Measurements from ENCODE around the gene FKBP2. TPM values are rescaled to one million over a fixed set of nuclear protein-coding genes. Genes with fewer than 3 reads are reported as not detected.

Gene FKBP2
- polyA plus RNA-seq, 1 donor (not counting 4 experiments of a cell fraction or from before 2014, with no cell fraction given) = 40.3 TPM

DNA sequence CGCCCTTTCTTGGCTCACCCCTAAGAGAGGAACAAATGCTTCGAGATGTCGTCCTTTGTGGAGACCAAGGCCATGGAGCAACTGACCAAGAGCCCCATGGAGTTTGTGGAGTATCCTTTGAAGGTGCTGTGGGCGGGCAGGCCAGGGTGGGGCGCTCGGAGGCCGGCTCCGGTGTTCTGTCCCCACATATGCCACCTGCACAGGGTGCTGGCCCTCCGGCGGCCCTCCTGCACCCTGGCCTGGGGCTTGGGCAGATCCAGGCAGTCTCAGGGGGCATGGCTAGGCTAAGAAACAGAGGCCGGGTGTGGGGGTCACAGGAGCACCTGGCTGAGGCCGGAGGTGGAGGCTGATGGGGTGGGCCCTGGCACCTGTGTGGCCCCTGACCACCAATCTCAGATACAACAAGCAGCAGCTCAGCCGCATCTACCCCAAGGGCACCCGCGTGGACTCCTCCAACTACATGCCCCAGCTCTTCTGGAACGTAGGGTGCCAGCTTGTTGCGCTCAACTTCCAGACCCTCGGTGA, 20.7 kb downstream of the FKBP2 start:
- Histone ChIP-seq H2AFZ (ENCODE audit: control insufficient read depth, low read length) (no peak overlapping the region), H3K9me1 (ENCODE audit: control insufficient read depth, extremely low read depth, insufficient read depth, low read length) (peaks cover 2% of the 10 kb centered on the region), H3K27ac (ENCODE audit: control insufficient read depth, insufficient read depth, low read length) (no peak overlapping the region), H4K20me1 (ENCODE audit: control insufficient read depth, extremely low read depth, insufficient read depth, low read length) (no peaks in the 10 kb centered on the region), H3K4me3 (ENCODE audit: control insufficient read depth in 2 of 3, extremely low read depth in 1 of 3, insufficient read depth in 2 of 3, low read depth in 1 of 3, low read length in 3 of 3) (no peak overlapping the region), H3K4me2 (ENCODE audit: control insufficient read depth, extremely low read depth, insufficient read depth, low read depth, low read length) (no peak overlapping the region), H3K27me3 (ENCODE audit: control insufficient read depth, extremely low read depth, insufficient read depth, low read length) (no peaks in the 10 kb centered on the region), H3K4me1 (ENCODE audit: control insufficient read depth, extremely low read depth, insufficient read depth, low read length) (peaks cover 22% of the 10 kb centered on the region), H3K9ac (ENCODE audit: control insufficient read depth, extremely low read depth, insufficient read depth, low read length) (no peak overlapping the region), H3K9me3 (ENCODE audit: control insufficient read depth, low read depth, low read length) (no peaks in the 10 kb centered on the region), H3K36me3 (ENCODE audit: control insufficient read depth in 2 of 2, extremely low read depth in 1 of 2, insufficient read depth in 2 of 2, low read length in 2 of 2) (peaks cover 50 to 74% of the 10 kb centered on the region in 2 experiments), H3K79me2 (ENCODE audit: control insufficient read depth, insufficient read depth, low read length) (peaks cover 12% of the 10 kb centered on the region)
- DNase-seq (ENCODE audit: low read depth, low spot score) (no peak), FAIRE-seq (no peak)
- TF ChIP-seq, protein P1, sequence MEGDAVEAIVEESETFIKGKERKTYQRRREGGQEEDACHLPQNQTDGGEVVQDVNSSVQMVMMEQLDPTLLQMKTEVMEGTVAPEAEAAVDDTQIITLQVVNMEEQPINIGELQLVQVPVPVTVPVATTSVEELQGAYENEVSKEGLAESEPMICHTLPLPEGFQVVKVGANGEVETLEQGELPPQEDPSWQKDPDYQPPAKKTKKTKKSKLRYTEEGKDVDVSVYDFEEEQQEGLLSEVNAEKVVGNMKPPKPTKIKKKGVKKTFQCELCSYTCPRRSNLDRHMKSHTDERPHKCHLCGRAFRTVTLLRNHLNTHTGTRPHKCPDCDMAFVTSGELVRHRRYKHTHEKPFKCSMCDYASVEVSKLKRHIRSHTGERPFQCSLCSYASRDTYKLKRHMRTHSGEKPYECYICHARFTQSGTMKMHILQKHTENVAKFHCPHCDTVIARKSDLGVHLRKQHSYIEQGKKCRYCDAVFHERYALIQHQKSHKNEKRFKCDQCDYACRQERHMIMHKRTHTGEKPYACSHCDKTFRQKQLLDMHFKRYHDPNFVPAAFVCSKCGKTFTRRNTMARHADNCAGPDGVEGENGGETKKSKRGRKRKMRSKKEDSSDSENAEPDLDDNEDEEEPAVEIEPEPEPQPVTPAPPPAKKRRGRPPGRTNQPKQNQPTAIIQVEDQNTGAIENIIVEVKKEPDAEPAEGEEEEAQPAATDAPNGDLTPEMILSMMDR (optimal IDR thresholded peaks at IDR 0.05 in 1 of 3, IDR thresholded peaks at IDR 0.05 in 1 of 3, conservative IDR thresholded peaks at IDR 0.05 in 1 of 3; ENCODE audit: extremely low read depth in 1 of 3, insufficient read depth in 2 of 3, low read length in 3 of 3) = no peak
- TF ChIP-seq EZH2 (IDR thresholded peaks at IDR 0.05; ENCODE audit: low read length) = no peak
- dilution Hi-C loops (cut with MboI; ENCODE audit: extremely low pct_ligation_motif_present, low sequenced_read_pairs) = no loop called here

DNA sequence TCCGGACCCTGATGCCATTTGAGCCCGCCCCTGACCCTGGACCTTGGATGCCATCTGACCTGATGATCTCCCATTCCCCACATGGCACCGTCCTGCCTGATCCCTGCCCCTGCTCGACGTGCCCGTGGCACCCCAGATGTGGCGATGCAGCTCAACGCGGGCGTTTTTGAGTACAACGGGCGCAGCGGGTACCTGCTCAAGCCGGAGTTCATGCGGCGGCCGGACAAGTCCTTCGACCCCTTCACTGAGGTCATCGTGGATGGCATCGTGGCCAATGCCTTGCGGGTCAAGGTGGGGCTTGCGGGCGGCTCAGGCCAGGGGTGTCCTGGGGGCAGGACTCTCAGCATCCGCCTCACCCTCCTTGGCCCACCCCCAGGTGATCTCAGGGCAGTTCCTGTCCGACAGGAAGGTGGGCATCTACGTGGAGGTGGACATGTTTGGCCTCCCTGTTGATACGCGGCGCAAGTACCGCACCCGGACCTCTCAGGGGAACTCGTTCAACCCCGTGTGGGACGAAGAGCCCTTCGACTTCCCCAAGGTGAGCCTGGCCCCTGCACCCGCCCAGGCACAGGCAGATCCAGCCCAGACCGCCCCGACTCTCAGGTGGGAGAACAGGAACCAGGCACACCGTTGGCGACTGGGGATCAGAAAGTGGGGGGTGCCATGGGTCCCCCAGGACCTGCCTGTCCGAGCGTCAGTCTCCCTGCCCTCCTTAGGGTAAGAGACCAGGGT, 21.5 kb downstream of the FKBP2 start:
- no peaks in the 10 kb centered on the region for H3K9me3 ChIP-seq (ENCODE audit: control insufficient read depth, low read depth, low read length)
- H3K36me3 ChIP-seq (ENCODE audit: control insufficient read depth in 2 of 2, extremely low read depth in 1 of 2, insufficient read depth in 2 of 2, low read length in 2 of 2) = peaks cover 49 to 73% of the 10 kb centered on the region in 2 experiments
- no peaks in the 10 kb centered on the region for H4K20me1 ChIP-seq (ENCODE audit: control insufficient read depth, extremely low read depth, insufficient read depth, low read length)
- H3K4me1 ChIP-seq (ENCODE audit: control insufficient read depth, extremely low read depth, insufficient read depth, low read length) = peaks cover 26% of the 10 kb centered on the region
- H3K4me2 ChIP-seq (ENCODE audit: control insufficient read depth, extremely low read depth, insufficient read depth, low read depth, low read length) = no peak overlapping the region
- no peak overlapping the region for H3K9ac ChIP-seq (ENCODE audit: control insufficient read depth, extremely low read depth, insufficient read depth, low read length)
- peaks cover 10% of the 10 kb centered on the region for H3K79me2 ChIP-seq (ENCODE audit: control insufficient read depth, insufficient read depth, low read length)
- H3K9me1 ChIP-seq (ENCODE audit: control insufficient read depth, extremely low read depth, insufficient read depth, low read length) = peaks cover 2% of the 10 kb centered on the region
- H2AFZ ChIP-seq (ENCODE audit: control insufficient read depth, low read length) = no peak overlapping the region
- TF ChIP-seq, protein P1 (optimal IDR thresholded peaks at IDR 0.05 in 1 of 3, IDR thresholded peaks at IDR 0.05 in 1 of 3, conservative IDR thresholded peaks at IDR 0.05 in 1 of 3; ENCODE audit: extremely low read depth in 1 of 3, insufficient read depth in 2 of 3, low read length in 3 of 3) = no peak
- TF ChIP-seq EZH2 (IDR thresholded peaks at IDR 0.05; ENCODE audit: low read length) = no peak
- FAIRE-seq = no peak
- no peaks in the 10 kb centered on the region for H3K27me3 ChIP-seq (ENCODE audit: control insufficient read depth, extremely low read depth, insufficient read depth, low read length)
- dilution Hi-C loops (cut with MboI; ENCODE audit: extremely low pct_ligation_motif_present, low sequenced_read_pairs) = no loop called here
- H3K27ac ChIP-seq (ENCODE audit: control insufficient read depth, insufficient read depth, low read length) = no peak overlapping the region
- DNase-seq (ENCODE audit: low read depth, low spot score) = no peak
- H3K4me3 ChIP-seq (ENCODE audit: control insufficient read depth in 2 of 3, extremely low read depth in 1 of 3, insufficient read depth in 2 of 3, low read depth in 1 of 3, low read length in 3 of 3) = no peak overlapping the region

Measured in keratinocyte (primary cell).